GM12801 (cell line): Measurements from ENCODE around the gene FHOD1.

Experiments used
- TF ChIP-seq, protein P1 (sequence below): IDR thresholded peaks from one replicate; pipeline ENCODE4 v1.5.1; 2011; ENCODE audit warnings: control low read depth; ENCODE audit not compliant: insufficient read length; ENCODE audit errors: extremely low read depth

Gene FHOD1

DNA sequence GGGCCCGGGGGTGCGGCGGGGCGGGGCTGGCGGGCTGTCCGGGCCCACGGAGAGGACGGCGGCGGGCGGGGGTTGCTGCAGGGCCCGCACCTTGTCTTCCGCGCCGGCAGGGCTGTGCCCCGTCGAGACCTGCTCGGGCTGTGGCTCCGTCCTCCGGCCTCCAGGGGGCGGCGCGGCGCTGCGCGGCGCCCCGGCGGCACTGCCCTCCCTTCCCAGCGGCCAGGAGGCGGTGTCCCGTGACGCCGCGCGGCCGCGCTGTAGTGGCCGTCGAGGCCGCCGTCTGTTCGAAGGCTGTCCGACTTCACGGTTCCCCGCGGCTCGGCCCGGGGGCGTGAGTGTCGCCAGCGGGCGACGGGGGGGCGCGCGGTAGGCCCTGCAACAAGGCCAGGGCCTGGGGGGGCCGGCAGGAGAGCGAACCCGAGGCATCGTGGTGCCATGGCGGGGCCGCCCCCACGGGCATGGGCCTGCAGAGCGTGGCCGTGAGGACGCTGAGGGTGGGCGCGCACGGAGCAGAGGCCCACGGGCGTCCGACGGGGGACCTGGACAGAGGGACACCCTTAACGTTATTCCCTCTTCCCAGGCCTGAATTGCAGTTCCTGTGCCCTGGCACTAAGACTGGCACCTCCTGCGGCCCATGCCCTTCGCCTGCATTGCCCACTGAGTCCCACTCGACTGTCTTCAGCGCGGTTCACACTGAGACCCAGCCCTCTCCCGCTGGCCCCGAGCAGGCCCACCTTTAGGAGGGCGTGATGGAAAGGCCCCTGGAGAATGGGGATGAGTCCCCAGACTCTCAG lies 32.2 kb upstream of the FHOD1 start, which contains the start of gene PLEKHG4:
PLEKHG4 (plus strand) TSS at position 237 of the 794 bp plus-strand sequence; CDS start at position 750, 513 bp downstream.
- TF ChIP-seq, protein P1, sequence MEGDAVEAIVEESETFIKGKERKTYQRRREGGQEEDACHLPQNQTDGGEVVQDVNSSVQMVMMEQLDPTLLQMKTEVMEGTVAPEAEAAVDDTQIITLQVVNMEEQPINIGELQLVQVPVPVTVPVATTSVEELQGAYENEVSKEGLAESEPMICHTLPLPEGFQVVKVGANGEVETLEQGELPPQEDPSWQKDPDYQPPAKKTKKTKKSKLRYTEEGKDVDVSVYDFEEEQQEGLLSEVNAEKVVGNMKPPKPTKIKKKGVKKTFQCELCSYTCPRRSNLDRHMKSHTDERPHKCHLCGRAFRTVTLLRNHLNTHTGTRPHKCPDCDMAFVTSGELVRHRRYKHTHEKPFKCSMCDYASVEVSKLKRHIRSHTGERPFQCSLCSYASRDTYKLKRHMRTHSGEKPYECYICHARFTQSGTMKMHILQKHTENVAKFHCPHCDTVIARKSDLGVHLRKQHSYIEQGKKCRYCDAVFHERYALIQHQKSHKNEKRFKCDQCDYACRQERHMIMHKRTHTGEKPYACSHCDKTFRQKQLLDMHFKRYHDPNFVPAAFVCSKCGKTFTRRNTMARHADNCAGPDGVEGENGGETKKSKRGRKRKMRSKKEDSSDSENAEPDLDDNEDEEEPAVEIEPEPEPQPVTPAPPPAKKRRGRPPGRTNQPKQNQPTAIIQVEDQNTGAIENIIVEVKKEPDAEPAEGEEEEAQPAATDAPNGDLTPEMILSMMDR: no peak

DNA sequence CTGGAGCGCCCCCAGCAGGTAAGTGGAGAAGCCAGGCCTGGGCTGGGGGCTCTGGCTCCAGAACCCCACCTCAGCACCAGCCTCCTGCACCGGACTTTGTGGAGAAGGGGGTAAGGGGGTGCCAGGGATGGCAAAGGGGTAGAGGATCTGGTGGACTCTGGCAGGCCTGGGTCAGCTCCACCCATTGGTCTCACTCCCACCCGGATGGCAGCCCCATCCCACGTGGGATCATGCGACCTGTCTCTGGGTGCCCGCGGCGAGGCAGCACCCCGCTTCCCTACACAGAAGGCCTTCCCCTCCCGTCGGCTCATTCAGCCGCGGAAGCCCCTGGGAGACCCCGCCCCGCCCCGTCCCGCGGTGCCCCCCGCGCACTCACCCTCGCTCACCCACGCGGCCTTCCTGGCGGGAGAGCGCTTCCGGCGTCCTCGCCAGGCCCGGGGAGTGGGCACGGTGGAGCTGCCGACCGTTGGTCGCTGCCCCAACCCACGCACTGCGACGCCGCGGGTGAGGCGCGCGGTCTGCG lies 31.6 kb upstream of the FHOD1 start:
- TF ChIP-seq, protein P1: no peak

DNA sequence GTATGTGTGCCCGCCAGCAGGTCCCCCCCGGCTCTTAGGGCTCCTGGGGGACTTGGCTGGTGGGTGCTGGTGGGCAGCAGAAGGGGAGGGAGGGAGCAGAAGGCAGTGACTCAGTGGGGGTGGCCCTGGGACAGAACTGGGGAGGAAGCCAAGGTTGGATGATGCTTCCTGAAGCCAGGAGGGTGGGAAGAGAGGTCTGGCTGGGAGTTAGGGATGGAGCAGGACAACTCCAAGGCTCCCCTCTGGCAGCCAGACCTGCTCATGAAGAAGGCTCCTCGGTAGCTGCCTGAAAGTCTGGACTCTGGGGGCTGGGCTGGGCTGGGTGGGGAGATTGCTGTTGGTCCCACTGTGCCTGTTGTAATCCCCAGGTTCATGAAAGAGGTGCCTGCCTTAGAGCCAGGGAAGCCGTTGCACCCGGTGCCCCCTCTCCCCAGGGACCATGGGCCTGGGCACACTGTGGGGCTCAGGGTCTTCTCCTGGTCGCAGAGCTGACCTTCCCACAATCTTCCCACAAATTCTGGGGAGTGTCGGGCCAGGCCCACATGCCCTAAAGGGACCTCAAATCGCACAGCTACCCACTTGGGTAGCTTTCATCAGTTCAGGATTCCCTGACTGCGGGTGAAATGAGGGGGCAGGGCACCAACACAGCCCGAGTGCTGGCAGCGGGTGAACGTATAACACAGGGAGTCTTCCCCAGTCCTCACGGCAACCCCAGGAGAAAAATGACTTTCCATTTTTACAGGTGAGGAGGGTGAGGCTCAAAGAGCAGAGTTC lies 30.9 kb upstream of the FHOD1 start:
- TF ChIP-seq, protein P1: no peak

DNA sequence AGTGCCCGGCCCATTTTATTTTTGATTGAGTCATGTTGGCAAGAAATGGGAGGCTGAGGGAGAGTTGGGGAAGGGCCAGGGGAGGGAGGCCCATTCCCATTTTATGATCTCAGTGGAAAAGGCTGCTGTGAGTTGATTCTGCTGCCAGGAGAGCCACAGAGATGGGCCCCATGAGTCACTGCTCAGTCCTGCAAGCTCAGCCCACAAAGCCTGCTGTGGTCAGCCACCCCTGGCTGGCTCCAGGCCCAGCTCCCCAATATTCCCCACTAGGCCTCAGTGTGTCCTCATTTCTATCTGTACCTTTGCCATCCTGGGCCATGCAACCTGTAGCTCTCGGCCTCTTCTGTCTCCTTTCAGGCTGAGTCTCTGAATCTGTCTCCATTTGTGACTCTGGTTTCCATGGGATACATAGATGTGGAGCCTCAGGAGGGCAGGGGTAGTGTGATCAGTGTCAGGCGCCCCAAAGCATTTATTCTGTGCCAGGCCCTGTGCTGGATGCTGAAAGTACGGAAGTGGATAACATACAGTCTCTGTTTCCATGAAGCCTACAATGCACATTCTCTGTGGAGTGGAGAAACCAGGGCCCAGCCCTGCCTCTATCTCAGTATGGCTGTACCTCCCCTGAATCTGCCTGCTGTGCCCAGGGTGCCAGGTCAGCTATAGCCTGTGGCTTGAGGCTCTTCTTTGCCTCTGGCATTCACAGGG lies 30.2 kb upstream of the FHOD1 start:
- TF ChIP-seq, protein P1: no peak

DNA sequence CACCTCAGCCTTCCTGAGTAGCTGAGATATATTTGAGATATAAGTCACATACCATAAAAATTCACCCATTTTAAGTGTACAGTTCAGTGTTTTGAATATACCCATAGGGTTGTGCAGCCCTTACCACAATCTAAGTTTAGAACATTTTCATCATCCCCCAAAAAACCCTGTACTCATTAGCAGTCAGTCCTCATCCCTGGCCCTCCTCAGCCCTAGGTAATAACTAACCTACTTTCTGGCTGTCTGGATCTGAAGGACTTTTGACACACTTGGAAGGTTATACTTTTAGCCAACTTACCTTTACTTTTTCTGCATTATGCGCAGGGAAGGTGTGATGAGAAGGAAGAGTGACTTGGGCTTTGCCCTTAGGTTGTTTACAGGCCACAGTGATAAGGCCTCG lies 28.0 kb upstream of the FHOD1 start:
- TF ChIP-seq, protein P1: no peak

DNA sequence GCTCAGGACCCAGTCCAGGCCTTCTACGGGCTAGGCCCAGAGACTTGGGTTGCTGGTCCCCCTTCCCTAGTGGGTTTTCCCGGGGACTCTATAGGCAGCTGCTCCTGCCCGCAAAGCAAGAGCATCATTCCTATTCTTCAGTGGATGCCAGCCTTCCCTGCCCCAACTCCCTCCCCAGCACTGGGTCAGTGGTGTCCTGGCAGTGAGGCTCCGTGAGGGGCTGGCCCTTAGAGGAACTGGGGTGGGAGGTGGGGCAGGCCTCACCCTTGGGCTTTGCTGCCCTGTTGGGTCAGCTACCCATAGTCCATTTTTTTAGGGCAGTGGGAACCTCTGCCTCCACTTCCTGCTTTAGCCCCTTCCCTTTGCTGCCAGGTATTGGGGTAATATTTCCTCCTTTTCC lies 24.2 kb upstream of the FHOD1 start:
- TF ChIP-seq, protein P1: no peak

DNA sequence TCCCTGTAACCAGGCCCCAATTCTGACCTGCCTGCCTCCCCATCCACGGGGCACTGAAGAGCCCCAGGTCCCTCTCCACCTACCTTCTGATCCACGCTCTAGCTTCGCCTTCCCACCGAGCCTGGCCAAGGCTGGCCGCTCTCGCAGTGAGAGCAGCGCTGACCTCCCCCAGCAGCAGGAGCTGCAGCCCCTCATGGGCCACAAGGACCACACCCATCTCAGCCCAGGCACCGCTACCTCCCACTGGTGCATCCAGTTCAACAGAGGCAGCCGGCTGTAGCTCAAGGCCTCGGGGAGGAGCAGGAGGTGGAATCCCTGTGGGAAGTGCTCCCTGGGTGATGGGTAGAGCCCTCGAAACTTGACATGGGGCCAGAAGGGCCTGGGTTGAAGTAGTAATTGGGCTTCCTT lies 23.7 kb upstream of the FHOD1 start:
- TF ChIP-seq, protein P1: no peak
